Glutamatergic neuron (in vitro differentiated cells): Measurements from ENCODE around the gene TH. TPM values are rescaled to one million over a fixed set of nuclear protein-coding genes. Genes with fewer than 3 reads are reported as not detected.

Experiments used
- DNase-seq: peaks from one replicate; pipeline ENCODE4 v3.0.0; 2022
- H3K27ac Mint-ChIP-seq: one replicate; pipeline ENCODE4 v1.8.0; 2020; ENCODE audit warnings: mild to moderate bottlenecking, mixed read lengths, inconsistent platforms; ENCODE audit not compliant: unreplicated experiment
- H3K27me3 Mint-ChIP-seq: one replicate; pipeline ENCODE4 v1.8.0; 2020; ENCODE audit warnings: mild to moderate bottlenecking, moderate library complexity, mixed read lengths, inconsistent platforms; ENCODE audit not compliant: unreplicated experiment
- H3K36me3 Mint-ChIP-seq: one replicate; pipeline ENCODE4 v1.8.0; 2020; ENCODE audit warnings: mild to moderate bottlenecking, mixed read lengths, inconsistent platforms; ENCODE audit not compliant: unreplicated experiment
- H3K4me1 Mint-ChIP-seq: one replicate; pipeline ENCODE4 v1.8.0; 2020; ENCODE audit warnings: mild to moderate bottlenecking, low read depth, mixed read lengths, inconsistent platforms; ENCODE audit not compliant: unreplicated experiment
- H3K4me3 Mint-ChIP-seq: one replicate; pipeline ENCODE4 v1.8.0; 2020; ENCODE audit warnings: mild to moderate bottlenecking, mixed read lengths, inconsistent platforms; ENCODE audit not compliant: unreplicated experiment
- H3K9me3 Mint-ChIP-seq: one replicate; pipeline ENCODE4 v1.8.0; 2020; ENCODE audit warnings: mild to moderate bottlenecking, moderate library complexity, mixed read lengths, inconsistent platforms; ENCODE audit not compliant: unreplicated experiment
- CTCF ChIP-seq: fragments of 200-600 bp; sonication (generic); IDR thresholded peaks from one replicate; pipeline ENCODE4 v1.5.0; 2021; ENCODE audit not compliant: partially characterized antibody, unreplicated experiment
- long read RNA-seq: library from polyadenylated mRNA; unstranded; transcript quantifications from one replicate; pipeline ENCODE4 v2.0.0, GENCODE V29; 2020; ENCODE audit not compliant: unreplicated experiment
- total RNA-seq: library from RNA; stranded (reverse); fragmentation: NEBNext Ultra II Directional; extraction: Animal tissue kit (Norgen Biotek cat#: 25700); gene quantifications from one replicate; pipeline ENCODE4 v1.2.1, GENCODE V29; 2021; ENCODE audit not compliant: unreplicated experiment

Gene TH
- total RNA-seq = not detected
- long read RNA-seq = 0 reads

- no peak within 1 kb of the TSS for H3K4me3 Mint-ChIP-seq
- no peak for DNase-seq
- H3K4me1 Mint-ChIP-seq = no peaks in the 10 kb centered on the region
- H3K9me3 Mint-ChIP-seq = peaks cover 2% of the 10 kb centered on the region
- H3K27me3 Mint-ChIP-seq = peaks cover 8% of the 10 kb centered on the region
- no peak for TF ChIP-seq CTCF
- no peaks in the 10 kb centered on the region for H3K36me3 Mint-ChIP-seq
- H3K27ac Mint-ChIP-seq = no peak within 1 kb of the TSS
Observed at GRCh38 chr11:2171591-2172003, at the start of gene TH. TH (minus strand) TSS chr11:2171815; CDS start chr11:2171786, 29 bp downstream.

- no peak for TF ChIP-seq CTCF
- no peak overlapping the region for H3K27ac Mint-ChIP-seq
- H3K9me3 Mint-ChIP-seq = no peaks in the 10 kb centered on the region
- no peaks in the 10 kb centered on the region for H3K4me1 Mint-ChIP-seq
- DNase-seq = no peak
- peaks cover 8% of the 10 kb centered on the region for H3K27me3 Mint-ChIP-seq
- peaks cover 4% of the 10 kb centered on the region for H3K36me3 Mint-ChIP-seq
- no peak overlapping the region for H3K4me3 Mint-ChIP-seq
Observed at GRCh38 chr11:2221024-2221423, 49.4 kb upstream of the TH start.

GRCh38 chr11:2220173-2220771 lies 48.7 kb upstream of the TH start:
- H3K9me3 Mint-ChIP-seq = no peaks in the 10 kb centered on the region
- no peak for TF ChIP-seq CTCF
- peaks cover 8% of the 10 kb centered on the region for H3K27me3 Mint-ChIP-seq
- no peaks in the 10 kb centered on the region for H3K4me1 Mint-ChIP-seq
- H3K4me3 Mint-ChIP-seq = no peak overlapping the region
- no peak for DNase-seq
- H3K27ac Mint-ChIP-seq = no peak overlapping the region
- H3K36me3 Mint-ChIP-seq = peaks cover 4% of the 10 kb centered on the region

- DNase-seq = no peak
- Mint-ChIP-seq H3K36me3 (peaks cover 4% of the 10 kb centered on the region), H3K27me3 (peaks cover 13% of the 10 kb centered on the region), H3K4me3 (no peak overlapping the region), H3K4me1 (peaks cover under 1% of the 10 kb centered on the region), H3K9me3 (peaks cover 6% of the 10 kb centered on the region), H3K27ac (no peak overlapping the region)
- no peak for TF ChIP-seq CTCF
Observed at GRCh38 chr11:2219318-2220017, 47.9 kb upstream of the TH start.

GRCh38 chr11:2218031-2218633 lies 46.5 kb upstream of the TH start:
- H3K4me3 Mint-ChIP-seq = no peak overlapping the region
- no peak for DNase-seq
- H3K27ac Mint-ChIP-seq = no peak overlapping the region
- peaks cover 17% of the 10 kb centered on the region for H3K27me3 Mint-ChIP-seq
- peaks cover 4% of the 10 kb centered on the region for H3K36me3 Mint-ChIP-seq
- H3K9me3 Mint-ChIP-seq = peaks cover 10% of the 10 kb centered on the region
- TF ChIP-seq CTCF = no peak
- peaks cover 14% of the 10 kb centered on the region for H3K4me1 Mint-ChIP-seq
